HEK293 (cell line): Measurements from ENCODE around the gene RNASET2.

Experiments
- EGR2 ChIP-seq: fragments of 450-650 bp; formaldehyde crosslinking; IDR thresholded peaks from 2 replicates; pipeline ENCODE4 v1.5.1; 2016; ENCODE audit warnings: low read depth, missing biosample characterization, missing genetic modification characterization
- GLIS2 ChIP-seq: fragments of 450-650 bp; formaldehyde crosslinking; IDR thresholded peaks from 2 replicates; pipeline ENCODE4 v1.5.1; 2016; ENCODE audit warnings: missing biosample characterization, missing genetic modification characterization
- HOXC10 ChIP-seq: sonication (generic); formaldehyde crosslinking; IDR thresholded peaks from 2 replicates; pipeline ENCODE4 v1.8.1; 2023; ENCODE audit warnings: mild to moderate bottlenecking, missing genetic modification reagents
- RBAK ChIP-seq: fragments of 450-650 bp; formaldehyde crosslinking; IDR thresholded peaks from 2 replicates; pipeline ENCODE4 v1.5.1; 2016; ENCODE audit warnings: missing biosample characterization, missing genetic modification characterization
- YY1 ChIP-seq: fragments of 450-650 bp; formaldehyde crosslinking; IDR thresholded peaks from 2 replicates; pipeline ENCODE4 v1.5.1; 2018; ENCODE audit warnings: missing biosample characterization, missing genetic modification characterization
- YY2 ChIP-seq: fragments of 450-650 bp; formaldehyde crosslinking; IDR thresholded peaks from 2 replicates; pipeline ENCODE4 v1.5.1; 2016; ENCODE audit warnings: missing biosample characterization, missing genetic modification characterization
- ZBTB20 ChIP-seq: fragments of 450-650 bp; formaldehyde crosslinking; IDR thresholded peaks from 2 replicates; pipeline ENCODE4 v1.5.1; 2016; ENCODE audit warnings: missing biosample characterization, missing genetic modification characterization
- ZBTB8A ChIP-seq: fragments of 450-650 bp; formaldehyde crosslinking; IDR thresholded peaks from 2 replicates; pipeline ENCODE4 v1.5.1; 2016; ENCODE audit warnings: missing biosample characterization, missing genetic modification characterization
- ZIC2 ChIP-seq: fragments of 450-650 bp; formaldehyde crosslinking; IDR thresholded peaks from 2 replicates; pipeline ENCODE4 v1.5.1; 2016; ENCODE audit warnings: missing biosample characterization, missing genetic modification characterization
- ZNF391 ChIP-seq: fragments of 450-650 bp; formaldehyde crosslinking; IDR thresholded peaks from 2 replicates; pipeline ENCODE4 v1.5.1; 2016; ENCODE audit warnings: low read depth, missing biosample characterization, missing genetic modification characterization, borderline replicate concordance
- ZNF416 ChIP-seq: fragments of 450-650 bp; formaldehyde crosslinking; IDR thresholded peaks from 2 replicates; pipeline ENCODE4 v1.5.1; 2016; ENCODE audit warnings: missing biosample characterization, missing genetic modification characterization
- ZNF514 ChIP-seq: fragments of 450-650 bp; formaldehyde crosslinking; IDR thresholded peaks from 2 replicates; pipeline ENCODE4 v1.5.1; 2016; ENCODE audit warnings: missing biosample characterization, missing genetic modification characterization
- ZNF530 ChIP-seq: fragments of 450-650 bp; formaldehyde crosslinking; IDR thresholded peaks from 2 replicates; pipeline ENCODE4 v1.5.1; 2016; ENCODE audit warnings: low read depth, missing biosample characterization, missing genetic modification characterization
- ZNF561 ChIP-seq: fragments of 450-650 bp; IDR thresholded peaks from 2 replicates; pipeline ENCODE4 v1.5.1; 2018; ENCODE audit warnings: missing biosample characterization, missing genetic modification characterization, borderline replicate concordance
- ZNF571 ChIP-seq: fragments of 450-650 bp; formaldehyde crosslinking; IDR thresholded peaks from 2 replicates; pipeline ENCODE4 v1.5.0; 2017; ENCODE audit warnings: missing biosample characterization, missing genetic modification characterization
- ZNF629 ChIP-seq: fragments of 450-650 bp; formaldehyde crosslinking; IDR thresholded peaks from 2 replicates; pipeline ENCODE4 v1.5.1; 2017; ENCODE audit warnings: missing biosample characterization, missing genetic modification characterization
- ZNF701 ChIP-seq: fragments of 450-650 bp; formaldehyde crosslinking; IDR thresholded peaks from 2 replicates; pipeline ENCODE4 v1.5.1; 2016; ENCODE audit warnings: missing biosample characterization, missing genetic modification characterization
- ZSCAN30 ChIP-seq: fragments of 450-650 bp; IDR thresholded peaks from 2 replicates; pipeline ENCODE4 v1.5.1; 2018; ENCODE audit warnings: missing biosample characterization, mild to moderate bottlenecking, missing genetic modification characterization, moderate library complexity
- TF ChIP-seq, protein P1 (sequence below): fragments of 450-650 bp; formaldehyde crosslinking; IDR thresholded peaks from 2 replicates; pipeline ENCODE4 v1.5.1; 2016; ENCODE audit warnings: missing biosample characterization, missing genetic modification characterization, borderline replicate concordance
- TF ChIP-seq, protein P2 (sequence below): fragments of 450-650 bp; formaldehyde crosslinking; IDR thresholded peaks from 2 replicates; pipeline ENCODE4 v1.5.1; 2017; ENCODE audit warnings: missing biosample characterization, mild to moderate bottlenecking, missing genetic modification characterization, moderate library complexity
- TF ChIP-seq, protein P3 (sequence below): fragments of 450-650 bp; formaldehyde crosslinking; IDR thresholded peaks from 2 replicates; pipeline ENCODE4 v1.5.1; 2016; ENCODE audit warnings: missing biosample characterization, missing genetic modification characterization
- TF ChIP-seq, protein P4 (sequence below): fragments of 450-650 bp; formaldehyde crosslinking; IDR thresholded peaks from 2 replicates; pipeline ENCODE4 v1.5.1; 2016; ENCODE audit warnings: missing biosample characterization, missing genetic modification characterization
- TF ChIP-seq, protein P5 (sequence below): fragments of 450-650 bp; formaldehyde crosslinking; IDR thresholded peaks from 2 replicates; pipeline ENCODE4 v1.5.1; 2016; ENCODE audit warnings: missing biosample characterization, missing genetic modification characterization, borderline replicate concordance
- TF ChIP-seq, protein P6 (sequence below): fragments of 450-650 bp; formaldehyde crosslinking; IDR thresholded peaks from 2 replicates; pipeline ENCODE4 v1.5.1; 2017; ENCODE audit warnings: missing biosample characterization, missing genetic modification characterization
- TF ChIP-seq, protein P7 (sequence below): fragments of 450-650 bp; formaldehyde crosslinking; IDR thresholded peaks from 2 replicates; pipeline ENCODE4 v1.5.1; 2016; ENCODE audit warnings: missing biosample characterization, missing genetic modification characterization

RNASET2 gene

DNA sequence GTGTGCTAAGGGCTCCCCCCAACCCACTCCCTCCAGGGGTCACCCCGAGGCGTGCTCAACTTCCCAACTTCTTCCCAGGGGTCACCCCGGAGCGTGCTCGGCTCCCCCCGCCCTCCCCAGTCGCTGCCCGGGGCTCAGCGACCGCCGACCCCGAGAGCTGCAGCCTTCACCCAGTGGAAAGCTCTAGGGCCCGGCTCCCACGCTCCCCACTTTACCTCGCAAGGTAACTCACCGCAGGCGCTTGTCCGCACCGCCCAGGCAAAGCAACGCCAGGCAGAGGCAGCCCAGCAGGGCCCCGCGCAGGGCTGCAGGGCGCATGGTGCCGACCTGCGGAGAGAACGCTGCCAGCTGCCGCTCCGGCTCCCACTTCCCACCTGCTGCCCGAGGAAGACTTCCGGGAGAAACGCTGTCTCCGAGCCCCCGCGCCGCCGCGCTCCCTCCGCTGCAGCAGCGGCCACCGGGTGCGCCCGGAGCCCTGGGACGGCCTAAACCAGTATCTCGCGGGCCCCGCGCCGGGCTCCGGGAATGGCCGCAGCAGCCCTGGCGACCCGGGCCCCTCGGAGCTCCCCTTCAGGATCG, 396 bp downstream of the RNASET2 start (continued):
- TF ChIP-seq, protein P1, sequence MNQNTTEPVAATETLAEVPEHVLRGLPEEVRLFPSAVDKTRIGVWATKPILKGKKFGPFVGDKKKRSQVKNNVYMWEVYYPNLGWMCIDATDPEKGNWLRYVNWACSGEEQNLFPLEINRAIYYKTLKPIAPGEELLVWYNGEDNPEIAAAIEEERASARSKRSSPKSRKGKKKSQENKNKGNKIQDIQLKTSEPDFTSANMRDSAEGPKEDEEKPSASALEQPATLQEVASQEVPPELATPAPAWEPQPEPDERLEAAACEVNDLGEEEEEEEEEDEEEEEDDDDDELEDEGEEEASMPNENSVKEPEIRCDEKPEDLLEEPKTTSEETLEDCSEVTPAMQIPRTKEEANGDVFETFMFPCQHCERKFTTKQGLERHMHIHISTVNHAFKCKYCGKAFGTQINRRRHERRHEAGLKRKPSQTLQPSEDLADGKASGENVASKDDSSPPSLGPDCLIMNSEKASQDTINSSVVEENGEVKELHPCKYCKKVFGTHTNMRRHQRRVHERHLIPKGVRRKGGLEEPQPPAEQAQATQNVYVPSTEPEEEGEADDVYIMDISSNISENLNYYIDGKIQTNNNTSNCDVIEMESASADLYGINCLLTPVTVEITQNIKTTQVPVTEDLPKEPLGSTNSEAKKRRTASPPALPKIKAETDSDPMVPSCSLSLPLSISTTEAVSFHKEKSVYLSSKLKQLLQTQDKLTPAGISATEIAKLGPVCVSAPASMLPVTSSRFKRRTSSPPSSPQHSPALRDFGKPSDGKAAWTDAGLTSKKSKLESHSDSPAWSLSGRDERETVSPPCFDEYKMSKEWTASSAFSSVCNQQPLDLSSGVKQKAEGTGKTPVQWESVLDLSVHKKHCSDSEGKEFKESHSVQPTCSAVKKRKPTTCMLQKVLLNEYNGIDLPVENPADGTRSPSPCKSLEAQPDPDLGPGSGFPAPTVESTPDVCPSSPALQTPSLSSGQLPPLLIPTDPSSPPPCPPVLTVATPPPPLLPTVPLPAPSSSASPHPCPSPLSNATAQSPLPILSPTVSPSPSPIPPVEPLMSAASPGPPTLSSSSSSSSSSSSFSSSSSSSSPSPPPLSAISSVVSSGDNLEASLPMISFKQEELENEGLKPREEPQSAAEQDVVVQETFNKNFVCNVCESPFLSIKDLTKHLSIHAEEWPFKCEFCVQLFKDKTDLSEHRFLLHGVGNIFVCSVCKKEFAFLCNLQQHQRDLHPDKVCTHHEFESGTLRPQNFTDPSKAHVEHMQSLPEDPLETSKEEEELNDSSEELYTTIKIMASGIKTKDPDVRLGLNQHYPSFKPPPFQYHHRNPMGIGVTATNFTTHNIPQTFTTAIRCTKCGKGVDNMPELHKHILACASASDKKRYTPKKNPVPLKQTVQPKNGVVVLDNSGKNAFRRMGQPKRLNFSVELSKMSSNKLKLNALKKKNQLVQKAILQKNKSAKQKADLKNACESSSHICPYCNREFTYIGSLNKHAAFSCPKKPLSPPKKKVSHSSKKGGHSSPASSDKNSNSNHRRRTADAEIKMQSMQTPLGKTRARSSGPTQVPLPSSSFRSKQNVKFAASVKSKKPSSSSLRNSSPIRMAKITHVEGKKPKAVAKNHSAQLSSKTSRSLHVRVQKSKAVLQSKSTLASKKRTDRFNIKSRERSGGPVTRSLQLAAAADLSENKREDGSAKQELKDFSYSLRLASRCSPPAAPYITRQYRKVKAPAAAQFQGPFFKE = no peak
- no peak for TF ChIP-seq ZNF561 (tag by site-specific recombination)
- TF ChIP-seq RBAK = no peak
- TF ChIP-seq ZNF571 = no peak
- no peak for TF ChIP-seq ZNF530 (tag by site-specific recombination)
- TF ChIP-seq, protein P2, sequence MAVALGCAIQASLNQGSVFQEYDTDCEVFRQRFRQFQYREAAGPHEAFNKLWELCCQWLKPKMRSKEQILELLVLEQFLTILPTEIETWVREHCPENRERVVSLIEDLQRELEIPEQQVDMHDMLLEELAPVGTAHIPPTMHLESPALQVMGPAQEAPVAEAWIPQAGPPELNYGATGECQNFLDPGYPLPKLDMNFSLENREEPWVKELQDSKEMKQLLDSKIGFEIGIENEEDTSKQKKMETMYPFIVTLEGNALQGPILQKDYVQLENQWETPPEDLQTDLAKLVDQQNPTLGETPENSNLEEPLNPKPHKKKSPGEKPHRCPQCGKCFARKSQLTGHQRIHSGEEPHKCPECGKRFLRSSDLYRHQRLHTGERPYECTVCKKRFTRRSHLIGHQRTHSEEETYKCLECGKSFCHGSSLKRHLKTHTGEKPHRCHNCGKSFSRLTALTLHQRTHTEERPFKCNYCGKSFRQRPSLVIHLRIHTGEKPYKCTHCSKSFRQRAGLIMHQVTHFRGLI (tag by site-specific recombination) = 0 out of 2 replicates have a peak, but pooled peaks have one; percentile 20
- TF ChIP-seq ZNF629 (tag by site-specific recombination) = no peak
- TF ChIP-seq ZNF391 (tag by site-specific recombination) = no peak
- TF ChIP-seq ZSCAN30 = peak; percentile 72
- TF ChIP-seq, protein P3, sequence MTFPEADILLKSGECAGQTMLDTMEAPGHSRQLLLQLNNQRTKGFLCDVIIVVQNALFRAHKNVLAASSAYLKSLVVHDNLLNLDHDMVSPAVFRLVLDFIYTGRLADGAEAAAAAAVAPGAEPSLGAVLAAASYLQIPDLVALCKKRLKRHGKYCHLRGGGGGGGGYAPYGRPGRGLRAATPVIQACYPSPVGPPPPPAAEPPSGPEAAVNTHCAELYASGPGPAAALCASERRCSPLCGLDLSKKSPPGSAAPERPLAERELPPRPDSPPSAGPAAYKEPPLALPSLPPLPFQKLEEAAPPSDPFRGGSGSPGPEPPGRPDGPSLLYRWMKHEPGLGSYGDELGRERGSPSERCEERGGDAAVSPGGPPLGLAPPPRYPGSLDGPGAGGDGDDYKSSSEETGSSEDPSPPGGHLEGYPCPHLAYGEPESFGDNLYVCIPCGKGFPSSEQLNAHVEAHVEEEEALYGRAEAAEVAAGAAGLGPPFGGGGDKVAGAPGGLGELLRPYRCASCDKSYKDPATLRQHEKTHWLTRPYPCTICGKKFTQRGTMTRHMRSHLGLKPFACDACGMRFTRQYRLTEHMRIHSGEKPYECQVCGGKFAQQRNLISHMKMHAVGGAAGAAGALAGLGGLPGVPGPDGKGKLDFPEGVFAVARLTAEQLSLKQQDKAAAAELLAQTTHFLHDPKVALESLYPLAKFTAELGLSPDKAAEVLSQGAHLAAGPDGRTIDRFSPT (tag by site-specific recombination) = 0 out of 2 replicates have a peak, but pooled peaks have one; percentile 37
- TF ChIP-seq GLIS2 (tag by site-specific recombination) = no peak
- no peak for TF ChIP-seq ZNF514 (tag by site-specific recombination)
- no peak for TF ChIP-seq ZNF416 (tag by site-specific recombination)
- TF ChIP-seq ZNF701 = no peak
- no peak for TF ChIP-seq EGR2
- TF ChIP-seq, protein P4, sequence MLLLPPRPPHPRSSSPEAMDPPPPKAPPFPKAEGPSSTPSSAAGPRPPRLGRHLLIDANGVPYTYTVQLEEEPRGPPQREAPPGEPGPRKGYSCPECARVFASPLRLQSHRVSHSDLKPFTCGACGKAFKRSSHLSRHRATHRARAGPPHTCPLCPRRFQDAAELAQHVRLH (tag by site-specific recombination) = 0 out of 2 replicates have a peak, but pooled peaks have one; percentile 59
- TF ChIP-seq, protein P5, sequence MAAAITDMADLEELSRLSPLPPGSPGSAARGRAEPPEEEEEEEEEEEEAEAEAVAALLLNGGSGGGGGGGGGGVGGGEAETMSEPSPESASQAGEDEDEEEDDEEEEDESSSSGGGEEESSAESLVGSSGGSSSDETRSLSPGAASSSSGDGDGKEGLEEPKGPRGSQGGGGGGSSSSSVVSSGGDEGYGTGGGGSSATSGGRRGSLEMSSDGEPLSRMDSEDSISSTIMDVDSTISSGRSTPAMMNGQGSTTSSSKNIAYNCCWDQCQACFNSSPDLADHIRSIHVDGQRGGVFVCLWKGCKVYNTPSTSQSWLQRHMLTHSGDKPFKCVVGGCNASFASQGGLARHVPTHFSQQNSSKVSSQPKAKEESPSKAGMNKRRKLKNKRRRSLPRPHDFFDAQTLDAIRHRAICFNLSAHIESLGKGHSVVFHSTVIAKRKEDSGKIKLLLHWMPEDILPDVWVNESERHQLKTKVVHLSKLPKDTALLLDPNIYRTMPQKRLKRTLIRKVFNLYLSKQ (tag by site-specific recombination) = no peak
- TF ChIP-seq ZBTB20 (tag by site-specific recombination) = peak; percentile 88; the same call in 1 of the 2 replicates
- peak; percentile 63; the same call in 1 of the 2 replicates for TF ChIP-seq YY1 (tag by site-specific recombination)
- TF ChIP-seq ZBTB8A (tag by site-specific recombination) = peak; percentile 96
- TF ChIP-seq HOXC10 (CRISPR knock-in tag) = no peak; the same call in 1 of the 2 replicates
- TF ChIP-seq ZIC2 = peak; percentile 91
- TF ChIP-seq, protein P6, sequence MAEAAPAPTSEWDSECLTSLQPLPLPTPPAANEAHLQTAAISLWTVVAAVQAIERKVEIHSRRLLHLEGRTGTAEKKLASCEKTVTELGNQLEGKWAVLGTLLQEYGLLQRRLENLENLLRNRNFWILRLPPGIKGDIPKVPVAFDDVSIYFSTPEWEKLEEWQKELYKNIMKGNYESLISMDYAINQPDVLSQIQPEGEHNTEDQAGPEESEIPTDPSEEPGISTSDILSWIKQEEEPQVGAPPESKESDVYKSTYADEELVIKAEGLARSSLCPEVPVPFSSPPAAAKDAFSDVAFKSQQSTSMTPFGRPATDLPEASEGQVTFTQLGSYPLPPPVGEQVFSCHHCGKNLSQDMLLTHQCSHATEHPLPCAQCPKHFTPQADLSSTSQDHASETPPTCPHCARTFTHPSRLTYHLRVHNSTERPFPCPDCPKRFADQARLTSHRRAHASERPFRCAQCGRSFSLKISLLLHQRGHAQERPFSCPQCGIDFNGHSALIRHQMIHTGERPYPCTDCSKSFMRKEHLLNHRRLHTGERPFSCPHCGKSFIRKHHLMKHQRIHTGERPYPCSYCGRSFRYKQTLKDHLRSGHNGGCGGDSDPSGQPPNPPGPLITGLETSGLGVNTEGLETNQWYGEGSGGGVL (tag by site-specific recombination) = no peak
- TF ChIP-seq, protein P7, sequence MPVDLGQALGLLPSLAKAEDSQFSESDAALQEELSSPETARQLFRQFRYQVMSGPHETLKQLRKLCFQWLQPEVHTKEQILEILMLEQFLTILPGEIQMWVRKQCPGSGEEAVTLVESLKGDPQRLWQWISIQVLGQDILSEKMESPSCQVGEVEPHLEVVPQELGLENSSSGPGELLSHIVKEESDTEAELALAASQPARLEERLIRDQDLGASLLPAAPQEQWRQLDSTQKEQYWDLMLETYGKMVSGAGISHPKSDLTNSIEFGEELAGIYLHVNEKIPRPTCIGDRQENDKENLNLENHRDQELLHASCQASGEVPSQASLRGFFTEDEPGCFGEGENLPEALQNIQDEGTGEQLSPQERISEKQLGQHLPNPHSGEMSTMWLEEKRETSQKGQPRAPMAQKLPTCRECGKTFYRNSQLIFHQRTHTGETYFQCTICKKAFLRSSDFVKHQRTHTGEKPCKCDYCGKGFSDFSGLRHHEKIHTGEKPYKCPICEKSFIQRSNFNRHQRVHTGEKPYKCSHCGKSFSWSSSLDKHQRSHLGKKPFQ (tag by site-specific recombination) = no peak; the same call in 1 of the 2 replicates
- TF ChIP-seq YY2 (tag by site-specific recombination) = 0 out of 2 replicates have a peak, but pooled peaks have one; percentile 31
